Stimulated activated CD8-positive, alpha-beta memory T cell treated with anti-CD3 and anti-CD28 coated beads, Interleukin-2, amount 100 ng/mL, for 1 hour (primary cell): Measurements from ENCODE around the gene TGFB2.

ENCODE experiments used
- DNase-seq, 2 donors: peaks; one replicate each; pipeline ENCODE4 v3.0.0-alpha.2; 2020; ENCODE audit warnings: low read depth in 2 of 2

The TGFB2 gene

DNA sequence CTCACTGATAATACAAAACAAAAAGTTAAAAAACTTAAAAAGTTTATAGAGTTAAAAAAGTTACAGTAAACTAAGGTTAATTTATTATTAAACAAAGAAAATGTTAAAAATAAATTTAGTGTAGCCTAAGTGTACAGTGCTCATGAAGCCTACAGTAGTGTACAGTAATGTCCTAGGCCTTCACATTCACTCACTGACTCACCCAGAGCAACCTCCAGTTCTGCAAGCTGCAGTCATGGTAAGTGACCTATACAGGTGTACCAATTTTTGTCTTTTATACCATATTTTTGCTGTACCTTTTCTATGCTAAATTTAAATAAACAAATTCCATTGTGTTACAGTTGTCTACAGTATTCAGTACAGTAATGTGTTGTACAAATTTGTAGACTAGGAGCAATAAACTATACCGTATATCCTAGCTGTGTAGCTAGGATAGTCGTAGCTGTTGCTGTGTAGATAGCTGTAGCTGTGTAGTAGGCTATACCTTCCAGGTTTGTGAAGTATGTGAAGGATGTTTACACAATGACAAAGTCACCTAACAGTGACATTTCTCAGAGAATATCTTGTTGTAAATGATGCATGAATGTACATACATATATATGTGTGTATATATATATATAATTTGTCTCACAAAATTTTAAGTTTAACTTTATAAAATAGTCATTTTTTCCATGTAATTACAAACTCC lies 140.2 kb downstream of the TGFB2 start:
- no peak for DNase-seq

DNA sequence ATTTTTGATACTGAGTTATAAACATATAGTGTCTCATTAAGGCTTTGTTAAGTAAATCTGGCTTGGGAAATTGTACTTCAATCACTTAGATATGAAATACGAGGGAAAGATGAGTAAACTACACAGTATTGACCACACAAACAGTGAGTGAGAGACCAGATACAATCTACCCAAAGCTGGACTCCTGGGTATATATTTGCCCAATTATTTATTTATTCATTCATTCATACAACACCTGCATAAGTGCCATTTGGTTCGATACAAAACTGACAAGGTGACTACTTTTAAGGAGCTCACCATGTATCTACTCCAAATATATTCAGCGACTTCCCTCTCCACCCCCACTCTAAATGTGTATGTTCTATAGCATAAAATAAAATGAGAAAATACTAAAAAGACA lies 143.4 kb downstream of the TGFB2 start:
- DNase-seq: no peak

DNA sequence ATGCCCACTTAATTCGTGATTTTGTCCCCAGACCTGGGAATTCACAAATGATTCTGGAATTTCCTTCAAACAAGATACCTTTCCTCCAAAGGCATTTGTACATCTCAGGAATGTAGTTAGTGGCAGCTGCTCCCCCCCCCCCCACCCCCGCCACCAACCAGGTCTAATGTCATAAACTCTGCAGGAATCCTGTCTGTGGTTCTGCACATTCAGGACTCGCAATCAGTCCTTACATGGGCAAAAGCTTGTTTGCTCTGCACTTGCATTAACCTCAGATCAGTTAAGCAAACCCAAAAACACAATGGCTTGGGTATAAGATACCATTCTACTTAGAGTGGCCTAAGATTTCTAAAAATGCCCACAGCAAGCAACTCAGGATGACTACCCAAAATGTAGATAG lies 143.8 kb downstream of the TGFB2 start:
- no peak for DNase-seq

DNA sequence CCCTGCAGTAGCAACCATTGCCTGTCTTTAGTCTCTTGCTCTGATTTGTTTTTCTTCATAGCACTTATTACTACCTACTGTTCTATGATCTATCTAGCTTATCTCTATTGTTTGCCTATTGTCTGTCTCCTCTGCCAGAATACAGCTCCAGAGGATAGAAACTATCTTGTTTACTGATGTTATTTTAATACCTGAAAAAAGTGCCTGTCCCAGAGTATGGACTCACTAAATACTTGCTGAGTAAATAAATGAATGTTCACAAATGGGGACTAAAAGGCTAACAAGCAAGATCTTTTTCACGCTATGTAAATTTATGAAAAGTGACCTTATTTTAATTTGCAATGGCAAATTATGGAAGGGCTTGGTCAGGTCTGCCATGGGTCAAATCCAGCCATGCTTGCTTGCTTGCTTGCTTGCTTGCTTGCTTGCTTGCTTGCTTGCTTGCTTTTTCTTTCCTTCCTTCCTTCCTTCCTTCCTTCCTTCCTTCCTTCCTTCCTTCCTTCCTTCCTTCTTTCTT lies 145.3 kb downstream of the TGFB2 start:
- no peak for DNase-seq

DNA sequence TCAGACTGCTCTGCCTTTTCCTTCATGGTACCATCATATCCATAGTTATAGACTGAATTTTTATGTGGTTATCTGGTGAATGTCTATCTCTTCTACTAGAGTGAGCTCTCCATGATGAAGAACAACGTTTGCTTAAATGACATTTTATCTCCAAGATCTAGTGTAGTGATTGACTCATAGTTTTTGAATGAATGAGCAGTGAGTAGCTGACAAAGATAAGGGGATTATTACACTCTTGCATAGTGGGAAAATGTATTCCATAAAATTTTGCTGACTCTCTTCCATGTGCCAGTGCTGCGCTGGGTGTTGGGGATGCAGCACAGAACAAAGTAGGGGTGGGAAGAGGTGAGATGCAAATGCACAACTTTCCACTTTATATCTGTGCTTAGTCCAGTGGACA lies 147.7 kb downstream of the TGFB2 start:
- DNase-seq: no peak

DNA sequence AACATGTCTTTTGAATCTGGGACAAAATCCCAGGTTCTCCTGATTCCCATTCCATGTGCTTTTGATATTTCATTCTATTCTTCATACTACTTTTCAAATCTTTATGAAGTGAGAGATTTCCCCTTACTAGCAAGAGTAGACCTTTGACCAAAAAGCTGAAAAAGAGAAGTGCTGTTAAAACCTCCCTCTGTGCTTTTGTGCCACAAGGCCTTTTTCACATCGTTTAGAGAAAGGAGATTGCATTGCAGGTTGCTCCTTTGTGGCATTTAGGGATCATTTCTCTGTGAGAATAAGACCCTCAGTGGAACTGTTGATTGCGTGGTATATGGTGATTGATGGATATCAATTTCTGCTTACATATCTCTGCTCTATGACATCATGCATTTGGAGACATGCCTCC lies 148.8 kb downstream of the TGFB2 start:
- no peak for DNase-seq
